H1 (cell line): ENCODE results near the gene CD300LG. TPM values are rescaled to one million over a fixed set of nuclear protein-coding genes. Genes with fewer than 3 reads are reported as not detected.

Experiments
- CTCF ChIA-PET: fragments of 300-600 bp; sonication (Branson Sonifier 250); formaldehyde crosslinking; loops from one replicate; lab custom pipeline; 2021; ENCODE audit not compliant: partially characterized antibody; lab: Charles Lee
- POLR2A ChIA-PET: fragments of 300-600 bp; sonication (Branson Sonifier 250); formaldehyde crosslinking; loops from one replicate; lab custom pipeline; 2021; ENCODE audit warnings: inconsistent platforms; ENCODE audit not compliant: partially characterized antibody; lab: Charles Lee
- DNase-seq, 2 experiments: peaks; one replicate each; pipeline versions ENCODE4 v3.0.0 to v3.0.0-alpha.2; 2010 to 2022; ENCODE audit warnings: low spot score in 2 of 2, low read depth in 1 of 2, mixed read lengths in 1 of 2
- FAIRE-seq: peaks from 2 replicates; lab custom pipeline; 2011; peaks lifted over from hg19 to GRCh38; lab: Jason Lieb, UNC
- H2AFZ ChIP-seq: 2 replicates; pipeline ENCODE4 v1.8.1; 2012; ENCODE audit warnings: low read length, inconsistent platforms
- H2AK5ac ChIP-seq: 2 replicates; pipeline ENCODE4 v1.6.1; 2013; ENCODE audit warnings: low read depth, low read length
- H2BK120ac ChIP-seq: replicated peaks from 2 replicates; pipeline ENCODE3; 2013; ENCODE audit warnings: low read depth, low read length, inconsistent platforms
- H2BK12ac ChIP-seq: 2 replicates; pipeline ENCODE4 v1.6.1; 2013; ENCODE audit warnings: low read depth, low read length
- H2BK15ac ChIP-seq: 2 replicates; pipeline ENCODE4 v1.6.1; 2013; ENCODE audit warnings: low read length
- H2BK20ac ChIP-seq: 2 replicates; pipeline ENCODE4 v1.6.1; 2013; ENCODE audit warnings: low read length
- H2BK5ac ChIP-seq: 2 replicates; pipeline ENCODE4 v1.6.1; 2013; ENCODE audit warnings: low read depth, low read length
- H3K14ac ChIP-seq: 2 replicates; pipeline ENCODE4 v1.6.1; 2013; ENCODE audit warnings: inconsistent platforms; ENCODE audit not compliant: insufficient read length
- H3K18ac ChIP-seq: 2 replicates; pipeline ENCODE4 v1.6.1; 2013; ENCODE audit warnings: low read length; ENCODE audit errors: extremely low read depth
- H3K23ac ChIP-seq: 2 replicates; pipeline ENCODE4 v1.6.1; 2013; ENCODE audit warnings: inconsistent platforms; ENCODE audit not compliant: insufficient read length
- H3K23me2 ChIP-seq: 2 replicates; pipeline ENCODE4 v1.6.1; 2013; ENCODE audit warnings: low read depth, low read length
- H3K27ac ChIP-seq: 2 replicates; pipeline ENCODE4 v1.6.1; 2011; ENCODE audit warnings: low read depth, low read length, inconsistent platforms
- H3K27me3 ChIP-seq, 4 experiments: replicated peaks in 1 of 4; 1 replicate in 1 of 4; 2 replicates in 3 of 4; pipeline versions ENCODE4 v1.6.1 to v1.8.1; 2011 to 2013; ENCODE audit warnings: low read length in 3 of 4, mild to moderate bottlenecking in 3 of 4, inconsistent platforms in 2 of 4, mixed read lengths in 2 of 4, moderate library complexity in 1 of 4; ENCODE audit not compliant: control insufficient read depth in 3 of 4, insufficient read depth in 3 of 4; ENCODE audit errors: extremely low read depth in 1 of 4
- H3K36me3 ChIP-seq, 4 experiments: 2 replicates each; pipeline versions ENCODE4 v1.6.1 to v1.8.1; 2011 to 2013; ENCODE audit warnings: mild to moderate bottlenecking in 4 of 4, low read length in 3 of 4, moderate library complexity in 2 of 4, control low read depth in 1 of 4, inconsistent platforms in 1 of 4; ENCODE audit not compliant: insufficient read depth in 4 of 4, control insufficient read depth in 2 of 4
- H3K4ac ChIP-seq: replicated peaks from 2 replicates; pipeline ENCODE3; 2013; ENCODE audit warnings: low read length, low read depth, mixed read lengths, inconsistent platforms; ENCODE audit not compliant: insufficient read length
- H3K4me1 ChIP-seq, 4 experiments: replicated peaks in 1 of 4; 1 replicate in 1 of 4; 2 replicates in 3 of 4; pipeline versions ENCODE4 v1.6.1 to v1.8.1; 2011 to 2013; ENCODE audit warnings: low read length in 3 of 4, inconsistent platforms in 2 of 4, mixed read lengths in 1 of 4; ENCODE audit not compliant: insufficient read depth in 4 of 4, control insufficient read depth in 3 of 4
- H3K4me2 ChIP-seq, 2 experiments: 2 replicates each; pipeline versions ENCODE4 v1.6.1 to v1.8.1; 2011 to 2013; ENCODE audit warnings: low read depth in 2 of 2, low read length in 2 of 2, control low read depth in 1 of 2, inconsistent platforms in 1 of 2, mild to moderate bottlenecking in 1 of 2; ENCODE audit not compliant: insufficient read depth in 1 of 2
- H3K4me3 ChIP-seq, 4 experiments: fragments of 200-600, 300-600 bp in 1 of 4; sonication (generic), shearing (Covaris generic), sonication (Bioruptor Twin) in 1 of 4; 2 replicates each; pipeline versions ENCODE4 v1.5.1 to v1.8.1; 2011 to 2016; ENCODE audit warnings: low read length in 4 of 4, low read depth in 3 of 4, control low read depth in 2 of 4, inconsistent platforms in 2 of 4, mild to moderate bottlenecking in 2 of 4, mixed read lengths in 1 of 4, moderate library complexity in 1 of 4; ENCODE audit not compliant: insufficient read depth in 2 of 4; ENCODE audit errors: extremely low read depth in 1 of 4
- H3K56ac ChIP-seq: replicated peaks from 2 replicates; pipeline ENCODE3; 2013; ENCODE audit warnings: low read depth, mild to moderate bottlenecking, mixed read lengths, low read length, inconsistent platforms; ENCODE audit not compliant: insufficient read length
- H3K79me1 ChIP-seq: 2 replicates; pipeline ENCODE4 v1.6.1; 2013; ENCODE audit warnings: low read depth, low read length, control low read depth
- H3K79me2 ChIP-seq, 2 experiments: 2 replicates each; pipeline versions ENCODE4 v1.6.1 to v1.8.1; 2012 to 2013; ENCODE audit warnings: low read length in 2 of 2, mild to moderate bottlenecking in 2 of 2, inconsistent platforms in 1 of 2; ENCODE audit not compliant: insufficient read depth in 2 of 2, control insufficient read depth in 1 of 2
- H3K9ac ChIP-seq, 4 experiments: replicated peaks in 1 of 4; 1 replicate in 1 of 4; 2 replicates in 3 of 4; pipeline versions ENCODE4 v1.6.1 to v1.8.1; 2011 to 2013; ENCODE audit warnings: low read depth in 3 of 4, low read length in 3 of 4, control low read depth in 2 of 4, mild to moderate bottlenecking in 2 of 4, moderate library complexity in 2 of 4, inconsistent platforms in 1 of 4; ENCODE audit errors: extremely low read depth in 1 of 4
- H3K9me3 ChIP-seq, 2 experiments: 2 replicates each; pipeline versions ENCODE4 v1.6.1 to v1.8.1; 2012 to 2013; ENCODE audit warnings: mild to moderate bottlenecking in 2 of 2, moderate library complexity in 2 of 2, control low read depth in 1 of 2, inconsistent platforms in 1 of 2, low read depth in 1 of 2, low read length in 1 of 2, mixed read lengths in 1 of 2; ENCODE audit not compliant: insufficient read depth in 2 of 2
- H4K20me1 ChIP-seq, 2 experiments: replicated peaks in 1 of 2; 2 replicates each; pipeline versions ENCODE3 to v1.8.1; 2011 to 2013; ENCODE audit warnings: inconsistent platforms in 2 of 2, low read length in 2 of 2, mild to moderate bottlenecking in 1 of 2; ENCODE audit not compliant: insufficient read depth in 2 of 2, control insufficient read depth in 1 of 2
- H4K5ac ChIP-seq: 2 replicates; pipeline ENCODE4 v1.6.1; 2013; ENCODE audit warnings: low read length, low read depth, mixed read lengths, inconsistent platforms; ENCODE audit not compliant: insufficient read length
- H4K8ac ChIP-seq: 2 replicates; pipeline ENCODE4 v1.8.0; 2013; ENCODE audit warnings: mild to moderate bottlenecking, moderate library complexity, low read length, inconsistent platforms; ENCODE audit not compliant: insufficient read depth; ENCODE audit errors: extremely low read depth
- H4K91ac ChIP-seq: replicated peaks from 2 replicates; pipeline ENCODE3; 2013; ENCODE audit warnings: low read length, mixed read lengths, inconsistent platforms; ENCODE audit not compliant: insufficient read length
- ASH2L ChIP-seq: fragments of 200-600, 300-600 bp; sonication (generic); IDR thresholded peaks from one replicate; pipeline ENCODE4 v1.7.1; 2017; ENCODE audit warnings: low read length
- BRCA1 ChIP-seq: IDR thresholded peaks from 2 replicates; pipeline ENCODE4 v1.6.1; 2012; ENCODE audit warnings: low read depth, low read length, improper control_type of control experiment
- CBX5 ChIP-seq: fragments of 300-800, 300-1000 bp; sonication (generic); IDR thresholded peaks from 2 replicates; pipeline ENCODE4 v1.7.1; 2016; ENCODE audit warnings: antibody characterized with exemption, low read length, low read depth
- NRF1 ChIP-seq: IDR thresholded peaks from 2 replicates; pipeline ENCODE4 v1.6.1; 2011; ENCODE audit warnings: mild to moderate bottlenecking, low read depth, low read length, improper control_type of control experiment
- RXRA ChIP-seq: IDR thresholded peaks from 2 replicates; pipeline ENCODE4 v1.6.1; 2011; ENCODE audit warnings: low read depth, mild to moderate bottlenecking, low read length, moderate library complexity; ENCODE audit not compliant: insufficient read depth
- TCF12 ChIP-seq: IDR thresholded peaks from 2 replicates; pipeline ENCODE4 v1.6.1; 2011; ENCODE audit warnings: low read depth, mild to moderate bottlenecking, low read length
- TEAD4 ChIP-seq: IDR thresholded peaks from 2 replicates; pipeline ENCODE4 v1.6.1; 2012; ENCODE audit warnings: low read depth, low read length, inconsistent platforms, mixed read lengths
- WGBS, 2 experiments: shearing (Covaris generic) in 1 of 2; methylation state at CpG; one replicate each; pipeline versions ENCODE4 v1.1.6 to v1.1.7; 2013 to 2015; ENCODE audit warnings: low lambda C conversion rate in 2 of 2, mixed read lengths in 2 of 2, inconsistent platforms in 1 of 2, low coverage in 1 of 2, missing lambda C conversion rate in 1 of 2; ENCODE audit not compliant: insufficient replicate concordance in 2 of 2, insufficient coverage in 1 of 2, insufficient read length in 1 of 2; ENCODE audit errors: extremely low coverage in 1 of 2, missing lambda C conversion rate in 1 of 2; 5-methylcytosine and 5-hydroxymethylcytosine counted together
- polyA plus RNA-seq, 7 experiments: library from polyadenylated mRNA; depleted of rRNA in 3 of 7; stranded (reverse) in 5 of 7; unstranded in 2 of 7; fragments of >200 nt in 5 of 7; fragments of 200-250 nt in 2 of 7; gene quantifications; 1 replicate in 5 of 7; 2 replicates in 1 of 7; 4 replicates in 1 of 7; pipeline versions ENCODE4 v1.2.1 to v1.2.3, GENCODE V29; 2011 to 2013; ENCODE audit warnings: missing spikeins in 2 of 7, mixed read lengths in 2 of 7
- total RNA-seq: library from RNA; stranded (reverse); fragmentation: NEBNext Ultra II Directional; extraction: Animal tissue kit (Norgen Biotek cat#: 25700); gene quantifications from 2 replicates; pipeline ENCODE4 v1.2.1, GENCODE V29; 2021

CD300LG gene
- total and polyA plus RNA-seq, 2 of the 8 experiments (the other 6 are each of a cell fraction or from before 2014, with no cell fraction given): 0.06 TPM; not detected in 1

DNA sequence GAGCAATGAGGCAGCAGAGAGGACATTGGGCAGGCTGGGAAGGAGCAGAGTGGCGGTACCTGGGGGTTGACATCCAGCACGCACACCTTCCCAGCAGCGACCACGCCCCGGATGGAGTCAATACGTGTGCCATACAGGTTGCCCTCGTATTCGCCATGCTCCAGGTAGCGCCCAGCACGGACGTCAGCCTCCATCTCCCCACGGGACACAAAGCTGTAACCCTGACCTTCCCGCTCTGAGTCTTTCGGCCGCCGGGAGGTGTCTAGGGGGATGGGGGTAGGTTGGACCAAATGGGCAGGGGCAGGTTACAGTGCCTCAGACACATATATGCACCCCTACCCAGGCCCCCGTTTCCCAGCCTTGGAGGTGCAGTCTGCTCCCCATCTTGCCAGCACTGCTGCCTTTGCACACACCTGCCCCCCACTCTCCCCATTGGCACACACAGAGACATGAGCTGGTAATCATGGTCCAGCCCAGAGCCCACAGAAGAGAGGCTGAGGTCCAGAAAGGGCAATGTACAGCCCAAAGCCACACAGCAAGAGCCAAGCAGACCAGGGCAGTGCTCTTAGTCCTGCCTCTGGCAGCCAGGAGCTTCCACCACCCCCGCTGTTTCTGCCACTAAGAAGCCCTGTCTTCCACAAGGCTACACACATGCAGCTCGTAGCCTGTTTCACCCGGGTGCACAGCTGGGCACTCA lies 32.9 kb downstream of the CD300LG start:
- no peak overlapping the region for H3K56ac ChIP-seq
- no peaks in the 10 kb centered on the region for H3K27me3 ChIP-seq
- H3K36me3 ChIP-seq: no peaks in the 10 kb centered on the region; a peak in 2 of 8 replicates
- H2BK20ac ChIP-seq: no peak overlapping the region
- H3K23ac ChIP-seq: no peak overlapping the region
- no peak overlapping the region for H3K18ac ChIP-seq
- FAIRE-seq (no peak), DNase-seq (no peak)
- H3K4me1 ChIP-seq: peaks cover 0 to 8% (median 6%) of the 10 kb centered on the region in 4 experiments; a peak in 5 of 7 replicates
- H3K4ac ChIP-seq: no peak overlapping the region
- H3K4me3 ChIP-seq: no peak overlapping the region
- no peak overlapping the region for H3K4me2 ChIP-seq
- WGBS, 2 experiments: 83% methylated on average over 20 of the region's 20 CpGs; no CpG with 5 or more reads in 1 of the 2 experiments
- no peak overlapping the region for H4K91ac ChIP-seq
- no peak overlapping the region for H2AK5ac ChIP-seq
- no peaks in the 10 kb centered on the region for H3K79me1 ChIP-seq
- peaks cover 0 to 8% of the 10 kb centered on the region in 2 experiments for H4K20me1 ChIP-seq
- H2AFZ ChIP-seq: no peak overlapping the region
- POLR2A ChIA-PET: interaction anchor here (0.6 to 0.8 kb wide), 2 partner anchors 229 to 292 kb away, joined by 3 to 4 read pairs; no protein-coding TSS in a partner anchor
- H3K23me2 ChIP-seq: no peaks in the 10 kb centered on the region
- no peaks in the 10 kb centered on the region for H3K79me2 ChIP-seq
- H2BK5ac ChIP-seq: no peak overlapping the region
- CTCF ChIA-PET: interaction anchor here (0.5 to 10.0 kb wide), 42 partner anchors 14 to 1577 kb away, joined by 3 to 403 read pairs (median 4); partner anchors contain the start of genes CD300LG, MPP2 and PPY
- H3K9me3 ChIP-seq: no peaks in the 10 kb centered on the region
- H3K14ac ChIP-seq: no peak overlapping the region
- H4K8ac ChIP-seq: no peak overlapping the region
- no peak overlapping the region for H2BK120ac ChIP-seq
- no peak overlapping the region for H3K27ac ChIP-seq
- no peak overlapping the region for H2BK15ac ChIP-seq
- H2BK12ac ChIP-seq: no peak overlapping the region
- H4K5ac ChIP-seq: no peak overlapping the region
- H3K9ac ChIP-seq: no peak overlapping the region
- no peak for TF ChIP-seq BRCA1
- TF ChIP-seq RXRA: no peak
- TF ChIP-seq TEAD4: no peak
- TF ChIP-seq TCF12: no peak
- TF ChIP-seq ASH2L: no peak
- TF ChIP-seq CBX5: no peak
- TF ChIP-seq NRF1: no peak
